ENCODE results near the gene SPRYD4. TPM values are rescaled to one million over a fixed set of nuclear protein-coding genes. Genes with fewer than 3 reads are reported as not detected.
A peak's percentile ranks its signal among the peaks of the same experiment; 100 is the strongest.

Gene SPRYD4
- total and polyA plus RNA-seq, 9 of the 15 experiments (the other 6 are each of a cell fraction or from before 2014, with no cell fraction given) = 1.8 to 4.7 (median 2.8) TPM

DNA sequence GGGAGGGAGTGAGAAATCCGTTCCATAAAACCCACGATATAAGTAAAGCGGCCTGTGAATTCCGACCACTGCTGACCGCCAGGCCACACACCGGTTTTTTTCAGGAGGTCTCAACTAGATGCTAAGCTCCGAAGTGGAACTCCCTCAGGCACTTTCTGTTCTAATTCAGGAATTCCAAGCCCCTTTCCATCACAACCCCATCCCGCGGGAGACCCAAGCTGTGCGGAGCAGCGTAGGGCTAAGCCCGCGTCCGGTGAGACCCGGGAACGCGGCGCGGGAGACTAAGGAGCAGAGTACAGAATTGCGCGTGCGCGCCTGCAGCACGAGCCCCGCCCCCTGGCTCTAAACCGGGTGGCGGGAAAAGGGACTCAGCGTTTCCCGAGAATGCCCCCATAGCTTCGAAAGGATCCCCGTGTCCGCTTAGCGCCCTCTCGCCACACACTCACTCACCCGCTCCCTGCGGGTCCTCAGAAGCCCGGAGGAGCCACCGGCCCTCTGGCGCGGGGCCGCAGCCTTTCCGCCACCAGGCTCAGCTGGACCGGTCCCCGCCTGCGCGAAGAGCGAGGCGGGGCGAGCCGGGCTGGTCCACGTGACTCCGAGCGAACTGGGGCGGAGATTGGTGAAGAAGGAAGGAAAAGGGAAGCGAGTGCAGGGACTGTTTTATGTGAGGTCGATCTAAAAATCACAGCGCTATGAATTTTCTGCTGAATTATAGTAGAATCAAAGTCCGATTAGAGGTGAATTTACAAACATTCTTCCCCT, 19.3 kb upstream of the SPRYD4 start, which contains the start of gene TIMELESS (continued):
- 0 out of 4 replicates have a peak, but pooled peaks of 1 of the 2 experiments have one; percentile 49 for TF ChIP-seq FOXK2 (conservative IDR thresholded peaks at IDR 0.05 in 1 of 2, IDR thresholded peaks at IDR 0.05 in 1 of 2; ENCODE audit: low read depth in 2 of 2)
- 0 out of 4 replicates have a peak, but pooled peaks of 1 of the 2 experiments have one; percentile 35 for TF ChIP-seq MLX (CRISPR knock-in tag; conservative IDR thresholded peaks at IDR 0.05)
- no peak for TF ChIP-seq BCL6 (CRISPR knock-in tag; IDR thresholded peaks at IDR 0.05)
- TF ChIP-seq BHLHE40 (IDR thresholded peaks at IDR 0.05; ENCODE audit: low read length) = peak; percentile 87
- peak; percentile 96 for TF ChIP-seq ATF6 (CRISPR knock-in tag; IDR thresholded peaks at IDR 0.05)
- no peak for TF ChIP-seq BDP1 (IDR thresholded peaks at IDR 0.05; ENCODE audit: insufficient read depth, insufficient read length)
- TF ChIP-seq ZKSCAN1 (IDR thresholded peaks at IDR 0.05; ENCODE audit: low read depth, low read length) = no peak
- TF ChIP-seq POLR2H (tag; IDR thresholded peaks at IDR 0.05; ENCODE audit: low read depth) = peak; percentile 91
- TF ChIP-seq, protein P1, sequence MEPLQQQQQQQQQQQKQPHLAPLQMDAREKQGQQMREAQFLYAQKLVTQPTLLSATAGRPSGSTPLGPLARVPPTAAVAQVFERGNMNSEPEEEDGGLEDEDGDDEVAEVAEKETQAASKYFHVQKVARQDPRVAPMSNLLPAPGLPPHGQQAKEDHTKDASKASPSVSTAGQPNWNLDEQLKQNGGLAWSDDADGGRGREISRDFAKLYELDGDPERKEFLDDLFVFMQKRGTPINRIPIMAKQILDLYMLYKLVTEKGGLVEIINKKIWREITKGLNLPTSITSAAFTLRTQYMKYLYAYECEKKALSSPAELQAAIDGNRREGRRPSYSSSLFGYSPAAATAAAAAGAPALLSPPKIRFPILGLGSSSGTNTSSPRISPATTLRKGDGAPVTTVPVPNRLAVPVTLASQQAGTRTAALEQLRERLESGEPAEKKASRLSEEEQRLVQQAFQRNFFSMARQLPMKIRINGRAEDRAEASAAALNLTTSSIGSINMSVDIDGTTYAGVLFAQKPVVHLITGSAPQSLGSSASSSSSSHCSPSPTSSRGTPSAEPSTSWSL (CRISPR knock-in tag; IDR thresholded peaks at IDR 0.05; ENCODE audit: borderline replicate concordance) = no peak
- TF ChIP-seq ZNF75A (CRISPR knock-in tag; IDR thresholded peaks at IDR 0.05) = no peak
- no peak for TF ChIP-seq IRF9 (tag; IDR thresholded peaks at IDR 0.05)
- TF ChIP-seq ATF1 (CRISPR knock-in tag; IDR thresholded peaks at IDR 0.05) = no peak
- peak; percentile 24; the same call in 1 of the 2 replicates for TF ChIP-seq ATF1 (tag; IDR thresholded peaks at IDR 0.05)
- TF ChIP-seq MEIS2 (IDR thresholded peaks at IDR 0.05; ENCODE audit: partially characterized antibody) = peak; percentile 23
- no peak for TF ChIP-seq RBM22 (IDR thresholded peaks at IDR 0.05; ENCODE audit: low read depth, low read length, poor library complexity, severe bottlenecking)
- no peak for TF ChIP-seq HIVEP1 (CRISPR knock-in tag; IDR thresholded peaks at IDR 0.05)
- TF ChIP-seq ZNF431 (CRISPR knock-in tag; IDR thresholded peaks at IDR 0.05) = no peak
- TF ChIP-seq KLF6 (CRISPR knock-in tag; IDR thresholded peaks at IDR 0.05; ENCODE audit: borderline replicate concordance) = no peak
- TF ChIP-seq ATF7 (IDR thresholded peaks at IDR 0.05) = peak; percentile 73; the same call in 1 of the 2 replicates
- no peak for TF ChIP-seq HLTF (IDR thresholded peaks at IDR 0.05)
- TF ChIP-seq, protein P2, sequence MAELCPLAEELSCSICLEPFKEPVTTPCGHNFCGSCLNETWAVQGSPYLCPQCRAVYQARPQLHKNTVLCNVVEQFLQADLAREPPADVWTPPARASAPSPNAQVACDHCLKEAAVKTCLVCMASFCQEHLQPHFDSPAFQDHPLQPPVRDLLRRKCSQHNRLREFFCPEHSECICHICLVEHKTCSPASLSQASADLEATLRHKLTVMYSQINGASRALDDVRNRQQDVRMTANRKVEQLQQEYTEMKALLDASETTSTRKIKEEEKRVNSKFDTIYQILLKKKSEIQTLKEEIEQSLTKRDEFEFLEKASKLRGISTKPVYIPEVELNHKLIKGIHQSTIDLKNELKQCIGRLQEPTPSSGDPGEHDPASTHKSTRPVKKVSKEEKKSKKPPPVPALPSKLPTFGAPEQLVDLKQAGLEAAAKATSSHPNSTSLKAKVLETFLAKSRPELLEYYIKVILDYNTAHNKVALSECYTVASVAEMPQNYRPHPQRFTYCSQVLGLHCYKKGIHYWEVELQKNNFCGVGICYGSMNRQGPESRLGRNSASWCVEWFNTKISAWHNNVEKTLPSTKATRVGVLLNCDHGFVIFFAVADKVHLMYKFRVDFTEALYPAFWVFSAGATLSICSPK (IDR thresholded peaks at IDR 0.05; ENCODE audit: borderline replicate concordance) = no peak
- TF ChIP-seq ZNF165 (CRISPR knock-in tag; IDR thresholded peaks at IDR 0.05; ENCODE audit: borderline replicate concordance) = no peak

Measured in K562 (cell line).